Sigmoid colon (tissue), 4 donors: ENCODE data around the gene RAPGEF3.

ENCODE experiments used
- CTCF ChIP-seq, 4 experiments: fragments of 450-650 bp in 3 of 4; fragments of 200-600 bp in 1 of 4; IDR thresholded peaks; one replicate each; pipeline ENCODE4 v1.5.1; 2016 to 2019; ENCODE audit warnings: antibody characterized with exemption in 4 of 4, mild to moderate bottlenecking in 3 of 4, moderate library complexity in 2 of 4
- EP300 ChIP-seq, 4 donors: sonication (generic); formaldehyde crosslinking; IDR thresholded peaks; one replicate each; pipeline ENCODE4 v1.6.1; 2017; ENCODE audit warnings: antibody characterized with exemption in 4 of 4
- POLR2A ChIP-seq, 2 donors: fragments of 450-650 bp; IDR thresholded peaks; one replicate each; pipeline ENCODE4 v1.6.1; 2016; ENCODE audit warnings: antibody characterized with exemption in 2 of 2, mild to moderate bottlenecking in 2 of 2, moderate library complexity in 2 of 2

- TF ChIP-seq CTCF (IDR thresholded peaks at IDR 0.05) (no peak), POLR2A (IDR thresholded peaks at IDR 0.05) (no peak), EP300 (IDR thresholded peaks at IDR 0.05) (no peak)
Measured at GRCh38 chr12:47718531-47718930, 40.1 kb downstream of the RAPGEF3 start.
